Measurements from ENCODE around the gene HSPH1.

The HSPH1 gene

DNA sequence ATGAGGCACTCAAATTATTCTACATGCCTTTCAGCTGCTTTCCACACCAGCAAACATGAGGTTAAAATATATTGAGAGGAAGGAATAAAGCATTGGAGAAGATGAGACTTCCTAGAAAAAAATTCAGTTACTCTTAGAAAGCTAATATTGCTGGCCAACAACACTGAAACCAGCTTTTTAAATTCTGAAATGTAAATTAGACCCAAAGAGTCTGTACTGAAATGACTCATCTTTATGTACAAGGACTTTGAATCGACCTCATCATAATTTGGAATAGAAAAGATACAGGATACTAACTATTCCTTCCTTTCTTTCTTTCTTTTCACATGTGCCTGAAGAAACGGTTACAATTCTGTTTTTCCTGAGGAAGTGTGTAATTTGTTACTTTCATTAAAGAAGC, 6.5 kb upstream of the HSPH1 start:
- DNase-seq (no peak), ATAC-seq (replicated peaks) (no peak)
- Mint-ChIP-seq H3K4me1 (ENCODE audit: low read depth in 2 of 2) (no peaks in the 10 kb centered on the region), H3K36me3 (ENCODE audit: insufficient read depth) (peaks cover 4% of the 10 kb centered on the region), H3K4me3 (no peak overlapping the region), H3K9me3 (no peaks in the 10 kb centered on the region), H3K27ac (no peak overlapping the region), H3K27me3 (peaks cover 16 to 22% of the 10 kb centered on the region in 2 donors)

DNA sequence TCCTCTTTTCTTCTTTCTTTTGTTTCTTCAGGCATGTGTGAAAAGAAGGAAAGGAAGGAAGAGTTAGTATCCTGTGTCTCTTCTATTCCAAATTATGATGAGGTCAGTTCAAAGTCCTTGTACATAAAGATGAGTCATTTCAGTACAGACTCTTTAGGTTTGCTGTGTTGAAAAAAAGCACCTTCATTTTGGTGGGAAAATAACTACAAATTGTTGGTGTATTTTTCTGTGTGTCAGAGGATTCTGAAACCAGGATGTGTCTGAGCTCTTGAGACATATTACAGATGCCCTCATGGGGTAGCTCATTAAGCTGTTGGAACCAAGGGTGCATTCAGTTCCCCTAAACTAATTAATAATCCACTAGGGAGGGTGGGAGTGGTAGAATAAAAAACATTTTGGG, 5.8 kb upstream of the HSPH1 start:
- no peak overlapping the region for H3K4me3 Mint-ChIP-seq
- peaks cover 4 to 6% of the 10 kb centered on the region in 2 donors for H3K4me1 Mint-ChIP-seq (ENCODE audit: low read depth in 2 of 2)
- no peak overlapping the region for H3K27ac Mint-ChIP-seq
- peaks cover 8% of the 10 kb centered on the region for H3K36me3 Mint-ChIP-seq (ENCODE audit: insufficient read depth)
- no peaks in the 10 kb centered on the region for H3K9me3 Mint-ChIP-seq
- ATAC-seq (replicated peaks) (no peak), DNase-seq (no peak)
- H3K27me3 Mint-ChIP-seq: peaks cover 9 to 15% of the 10 kb centered on the region in 2 donors

DNA sequence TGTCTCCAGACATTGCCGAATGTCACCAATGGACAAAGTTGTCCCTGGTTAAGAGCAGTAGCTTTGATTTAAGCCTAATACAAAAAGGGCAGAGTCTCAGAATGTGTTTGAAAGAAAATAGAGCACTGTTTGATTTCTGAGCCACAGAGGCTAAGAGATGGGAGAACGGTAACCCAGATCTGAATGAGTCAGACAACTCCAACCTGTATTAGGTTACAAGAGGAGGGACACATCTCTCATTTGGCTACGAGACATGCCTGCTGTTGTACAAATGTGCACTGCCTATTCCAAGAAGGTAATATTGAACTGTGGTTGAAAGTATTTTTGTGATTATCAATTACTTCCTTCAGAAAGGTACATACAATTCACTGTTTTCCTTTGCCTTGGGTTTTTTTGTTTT, 4.9 kb upstream of the HSPH1 start:
- Mint-ChIP-seq H3K27me3 (peaks cover under 1 to 13% of the 10 kb centered on the region in 2 donors), H3K4me3 (no peak overlapping the region), H3K27ac (no peak overlapping the region), H3K9me3 (no peaks in the 10 kb centered on the region), H3K36me3 (ENCODE audit: insufficient read depth) (peaks cover 17% of the 10 kb centered on the region), H3K4me1 (ENCODE audit: low read depth in 2 of 2) (peaks cover 9 to 14% of the 10 kb centered on the region in 2 donors)
- ATAC-seq (replicated peaks): no peak
- no peak for DNase-seq

GRCh38 chr13:31162151-31163008, 676 bp upstream of the HSPH1 start:
- ATAC-seq (replicated peaks): peak; percentile 82
- Mint-ChIP-seq H3K27me3 (no peaks in the 10 kb centered on the region), H3K36me3 (ENCODE audit: insufficient read depth) (peaks cover 48% of the 10 kb centered on the region), H3K4me3 (peak overlapping the region; percentile 99), H3K27ac (peak overlapping the region; percentile 99 to 100), H3K4me1 (ENCODE audit: low read depth in 2 of 2) (peaks cover 37 to 39% of the 10 kb centered on the region in 2 donors), H3K9me3 (no peaks in the 10 kb centered on the region)
- DNase-seq: peak; percentile 92 to 97 (median 95)

DNA sequence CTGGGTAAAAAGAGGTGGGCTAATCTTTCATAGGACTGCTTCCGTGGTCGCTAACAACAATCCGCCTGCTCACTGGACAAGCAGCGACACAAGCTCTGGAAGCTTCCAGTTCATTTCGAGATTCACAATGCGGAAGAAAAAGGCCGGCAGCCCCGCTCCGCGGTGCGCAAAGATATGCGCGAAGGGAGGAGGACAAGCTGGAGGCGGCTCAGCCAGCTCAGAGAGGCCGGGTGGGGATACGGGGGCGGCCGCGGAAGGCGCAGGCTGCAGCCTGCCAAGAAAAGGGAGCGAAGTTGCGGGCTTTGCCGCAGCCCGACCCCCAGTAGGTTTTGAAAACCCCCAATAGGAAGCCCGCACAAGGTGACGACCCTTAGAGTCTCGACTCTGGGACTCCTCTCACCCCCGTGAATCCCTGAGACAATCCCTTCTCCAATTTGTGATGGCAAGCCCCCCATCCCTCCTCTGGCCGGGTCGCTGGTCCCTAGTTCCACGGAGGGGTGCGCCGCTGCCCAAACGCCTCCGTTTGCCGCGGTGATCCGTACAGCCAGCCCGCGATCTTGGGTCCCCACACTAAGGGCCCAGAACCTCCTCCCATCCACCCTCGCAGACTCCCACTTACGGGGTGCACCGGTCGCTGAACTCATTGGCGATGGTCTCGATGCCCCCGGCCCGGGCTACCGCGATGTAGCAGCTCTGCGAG, 697 bp downstream of the HSPH1 start:
- peaks cover 37 to 43% of the 10 kb centered on the region in 2 donors for H3K4me1 Mint-ChIP-seq (ENCODE audit: low read depth in 2 of 2)
- H3K4me3 Mint-ChIP-seq: peak overlapping the region; percentile 99
- H3K36me3 Mint-ChIP-seq (ENCODE audit: insufficient read depth): peaks cover 59% of the 10 kb centered on the region
- DNase-seq: peak; percentile 43 to 52 (median 45)
- ATAC-seq (replicated peaks): no peak
- H3K27me3 Mint-ChIP-seq: no peaks in the 10 kb centered on the region
- no peaks in the 10 kb centered on the region for H3K9me3 Mint-ChIP-seq
- H3K27ac Mint-ChIP-seq: peak overlapping the region; percentile 99 to 100

DNA sequence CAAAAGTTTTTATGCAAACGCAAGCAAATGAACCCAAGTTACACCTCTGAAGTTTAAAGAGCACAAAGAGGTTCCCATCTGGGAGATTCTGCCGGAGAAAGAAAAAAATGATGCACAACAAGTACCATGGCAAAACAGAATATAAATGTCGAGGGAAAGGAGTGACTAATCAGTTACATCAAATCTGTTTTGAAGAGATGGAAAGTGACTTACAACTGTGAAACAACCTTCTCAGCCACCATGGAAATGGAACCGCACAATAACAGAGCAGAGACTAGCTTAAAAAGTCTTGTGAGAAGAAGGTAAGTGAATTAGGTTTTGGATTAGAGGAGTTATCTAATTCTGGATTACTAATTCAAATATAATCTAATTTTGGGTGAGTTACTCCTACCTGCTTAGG, 2.4 kb downstream of the HSPH1 start:
- no peak for ATAC-seq (replicated peaks)
- Mint-ChIP-seq H3K4me1 (ENCODE audit: low read depth in 2 of 2) (peaks cover 37 to 47% of the 10 kb centered on the region in 2 donors), H3K36me3 (ENCODE audit: insufficient read depth) (peaks cover 76% of the 10 kb centered on the region), H3K27ac (peak overlapping the region; percentile 99 to 100), H3K4me3 (peak overlapping the region; percentile 99), H3K9me3 (no peaks in the 10 kb centered on the region), H3K27me3 (no peaks in the 10 kb centered on the region)
- DNase-seq: no peak

DNA sequence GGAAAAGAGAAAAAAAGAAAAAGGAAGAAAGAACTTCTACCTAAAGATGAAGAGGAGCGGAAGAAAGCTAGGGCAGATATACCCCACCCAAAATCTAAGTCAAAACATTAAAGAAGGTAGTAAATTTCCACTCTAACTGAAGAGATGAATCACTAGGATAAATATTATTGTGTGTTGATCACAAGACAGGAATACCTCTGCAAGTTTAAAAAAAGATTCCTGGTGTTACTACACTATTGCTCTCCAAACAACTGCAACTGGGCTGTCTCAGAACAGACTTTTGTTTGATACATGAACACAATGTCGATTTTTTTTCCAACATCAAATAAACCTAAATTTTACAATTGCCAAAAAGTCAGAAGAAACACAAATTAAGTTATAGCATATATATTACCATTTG, 6.8 kb downstream of the HSPH1 start:
- Mint-ChIP-seq H3K4me3 (no peak overlapping the region), H3K36me3 (ENCODE audit: insufficient read depth) (peaks cover 88% of the 10 kb centered on the region), H3K27ac (peak overlapping the region in 1 of 2 donors; percentile 5), H3K9me3 (no peaks in the 10 kb centered on the region), H3K27me3 (no peaks in the 10 kb centered on the region), H3K4me1 (ENCODE audit: low read depth in 2 of 2) (peaks cover 12 to 28% of the 10 kb centered on the region in 2 donors)
- ATAC-seq (replicated peaks): no peak
- DNase-seq: no peak

- no peak overlapping the region for H3K27ac Mint-ChIP-seq
- H3K9me3 Mint-ChIP-seq: no peaks in the 10 kb centered on the region
- peaks cover 97% of the 10 kb centered on the region for H3K36me3 Mint-ChIP-seq (ENCODE audit: insufficient read depth)
- H3K27me3 Mint-ChIP-seq: no peaks in the 10 kb centered on the region
- ATAC-seq (replicated peaks): no peak
- peaks cover 2 to 8% of the 10 kb centered on the region in 2 donors for H3K4me1 Mint-ChIP-seq (ENCODE audit: low read depth in 2 of 2)
- no peak overlapping the region for H3K4me3 Mint-ChIP-seq
- DNase-seq: no peak
These were observed 9.9 kb downstream of the HSPH1 start for GRCh38 chr13:31151837-31152236.

GRCh38 chr13:31150315-31150985, 11.3 kb downstream of the HSPH1 start:
- Mint-ChIP-seq H3K4me1 (ENCODE audit: low read depth in 2 of 2) (peaks cover 4 to 8% of the 10 kb centered on the region in 2 donors), H3K36me3 (ENCODE audit: insufficient read depth) (peaks cover 99% of the 10 kb centered on the region), H3K4me3 (no peak overlapping the region), H3K27me3 (no peaks in the 10 kb centered on the region), H3K27ac (peak overlapping the region in 1 of 2 donors; percentile 66), H3K9me3 (no peaks in the 10 kb centered on the region)
- ATAC-seq (replicated peaks) (no peak), DNase-seq (no peak)

DNA sequence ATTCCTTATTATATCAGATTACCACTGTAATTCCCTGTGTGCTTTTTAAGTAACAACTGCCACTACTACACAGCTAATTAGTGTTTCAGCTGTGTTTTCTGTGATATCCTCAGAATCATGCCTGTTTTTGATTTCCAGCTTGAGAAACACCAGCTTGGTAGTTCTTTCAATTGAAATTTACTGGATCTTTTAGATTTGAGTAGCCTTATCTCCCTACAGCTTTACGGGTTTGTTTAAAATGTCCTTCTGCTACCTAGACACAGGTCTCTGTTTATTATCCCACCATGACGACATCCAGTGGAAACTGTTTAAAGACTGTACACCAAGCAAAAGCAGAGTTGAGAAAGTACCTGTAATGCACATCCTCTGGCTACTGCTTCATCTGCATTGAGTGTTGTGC, 12.1 kb downstream of the HSPH1 start:
- Mint-ChIP-seq H3K9me3 (no peaks in the 10 kb centered on the region), H3K27me3 (no peaks in the 10 kb centered on the region), H3K4me3 (no peak overlapping the region), H3K27ac (peak overlapping the region in 1 of 2 donors; percentile 66), H3K4me1 (ENCODE audit: low read depth in 2 of 2) (peaks cover 5 to 10% of the 10 kb centered on the region in 2 donors), H3K36me3 (ENCODE audit: insufficient read depth) (peaks cover 99% of the 10 kb centered on the region)
- ATAC-seq (replicated peaks): no peak
- DNase-seq: no peak

GRCh38 chr13:31145417-31145816, 16.3 kb downstream of the HSPH1 start:
- no peaks in the 10 kb centered on the region for H3K9me3 Mint-ChIP-seq
- H3K27ac Mint-ChIP-seq: peak overlapping the region in 1 of 2 donors; percentile 8
- peaks cover 5 to 8% of the 10 kb centered on the region in 2 donors for H3K4me1 Mint-ChIP-seq (ENCODE audit: low read depth in 2 of 2)
- DNase-seq: no peak
- H3K36me3 Mint-ChIP-seq (ENCODE audit: insufficient read depth): peaks cover 99% of the 10 kb centered on the region
- H3K4me3 Mint-ChIP-seq: no peak overlapping the region
- no peaks in the 10 kb centered on the region for H3K27me3 Mint-ChIP-seq
- ATAC-seq (replicated peaks): no peak

GRCh38 chr13:31138515-31138914, 23.2 kb downstream of the HSPH1 start:
- Mint-ChIP-seq H3K4me1 (ENCODE audit: low read depth in 2 of 2) (no peaks in the 10 kb centered on the region), H3K27ac (peak overlapping the region; percentile 49 to 52)

DNA sequence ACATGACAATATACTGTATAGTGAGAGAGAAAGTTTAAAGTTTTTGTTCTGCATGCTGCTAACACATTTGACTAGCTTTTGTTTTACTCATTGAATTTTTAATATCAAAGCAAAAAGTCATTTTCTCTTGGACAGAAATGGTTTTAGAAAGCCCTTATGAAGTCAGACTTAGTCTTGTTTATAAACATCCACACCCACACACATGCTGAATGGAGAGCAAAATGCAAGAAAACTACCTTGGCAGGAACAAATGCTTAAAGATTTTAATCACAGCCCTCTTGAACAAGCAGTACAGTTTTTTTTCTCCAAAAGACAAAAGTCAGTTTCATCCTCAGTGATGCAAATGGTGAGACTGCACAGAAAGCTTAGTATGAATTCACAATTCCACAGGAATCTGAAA, 25.0 kb downstream of the HSPH1 start:
- Mint-ChIP-seq H3K27me3 (no peaks in the 10 kb centered on the region), H3K27ac (no peak overlapping the region), H3K4me1 (ENCODE audit: low read depth in 2 of 2) (no peaks in the 10 kb centered on the region), H3K9me3 (no peaks in the 10 kb centered on the region), H3K36me3 (ENCODE audit: insufficient read depth) (peaks cover 69% of the 10 kb centered on the region), H3K4me3 (no peak overlapping the region)
- no peak for ATAC-seq (replicated peaks)
- DNase-seq: no peak

More at GRCh38 chr13:31138515-31138914, 23.2 kb downstream of the HSPH1 start:
- Mint-ChIP-seq H3K27me3 (no peaks in the 10 kb centered on the region), H3K36me3 (ENCODE audit: insufficient read depth) (peaks cover 84% of the 10 kb centered on the region), H3K4me3 (no peak overlapping the region), H3K9me3 (no peaks in the 10 kb centered on the region)
- ATAC-seq (replicated peaks) (no peak), DNase-seq (no peak)
